Naive B cell (primary cell): Measurements from ENCODE around the gene CBFA2T2. TPM values are rescaled to one million over a fixed set of nuclear protein-coding genes. Genes with fewer than 3 reads are reported as not detected.
"Not testable (repeated sequence)": the region's sequence is repeated elsewhere in the genome, so short reads cannot be mapped to it uniquely, and the experiment has no call there.

Source experiments
- ATAC-seq, 2 donors: fragments of 150-1000 bp; cut with Tn5 transposase; 2 replicates each; pipeline ENCODE4 v1.10.0; 2021; ENCODE audit warnings: low read depth in 2 of 2, mild to moderate bottlenecking in 2 of 2, moderate library complexity in 2 of 2
- DNase-seq: peaks from one replicate; pipeline ENCODE4 v3.0.0; 2022
- H3K27ac Mint-ChIP-seq, 6 donors: one replicate each; pipeline ENCODE4 v1.8.0; 2020 to 2022; ENCODE audit warnings: mild to moderate bottlenecking in 6 of 6, mixed read lengths in 6 of 6, moderate library complexity in 5 of 6, inconsistent platforms in 2 of 6
- H3K27me3 Mint-ChIP-seq, 3 donors: one replicate each; pipeline ENCODE4 v1.8.0; 2021 to 2022; ENCODE audit warnings: mixed read lengths in 3 of 3, mild to moderate bottlenecking in 1 of 3
- H3K36me3 Mint-ChIP-seq, 2 donors: one replicate each; pipeline ENCODE4 v1.8.0; 2020 to 2022; ENCODE audit warnings: mixed read lengths in 2 of 2, inconsistent platforms in 1 of 2, mild to moderate bottlenecking in 1 of 2
- H3K4me1 Mint-ChIP-seq, 3 donors: one replicate each; pipeline ENCODE4 v1.8.0; 2020 to 2022; ENCODE audit warnings: mixed read lengths in 3 of 3, inconsistent platforms in 1 of 3, mild to moderate bottlenecking in 1 of 3, moderate library complexity in 1 of 3
- H3K4me3 Mint-ChIP-seq, 8 donors: one replicate each; pipeline ENCODE4 v1.8.0; 2020 to 2022; ENCODE audit warnings: mild to moderate bottlenecking in 8 of 8, mixed read lengths in 8 of 8, moderate library complexity in 8 of 8, inconsistent platforms in 2 of 8
- H3K9me3 Mint-ChIP-seq, 7 donors: one replicate each; pipeline ENCODE4 v1.8.0; 2020 to 2022; ENCODE audit warnings: mixed read lengths in 7 of 7, mild to moderate bottlenecking in 5 of 7, inconsistent platforms in 2 of 7, moderate library complexity in 1 of 7
- polyA plus RNA-seq, 6 donors: library from polyadenylated mRNA; unstranded; fragments of 300-500 nt; fragmentation: Illumina TruSeq; gene quantifications; one replicate each; pipeline ENCODE4 v1.2.3, GENCODE V29; 2021; ENCODE audit warnings: low read depth in 6 of 6

The CBFA2T2 gene
- polyA plus RNA-seq, 6 donors from 2014 or later = 6.1 to 25.9 (median 15.4) TPM

DNA sequence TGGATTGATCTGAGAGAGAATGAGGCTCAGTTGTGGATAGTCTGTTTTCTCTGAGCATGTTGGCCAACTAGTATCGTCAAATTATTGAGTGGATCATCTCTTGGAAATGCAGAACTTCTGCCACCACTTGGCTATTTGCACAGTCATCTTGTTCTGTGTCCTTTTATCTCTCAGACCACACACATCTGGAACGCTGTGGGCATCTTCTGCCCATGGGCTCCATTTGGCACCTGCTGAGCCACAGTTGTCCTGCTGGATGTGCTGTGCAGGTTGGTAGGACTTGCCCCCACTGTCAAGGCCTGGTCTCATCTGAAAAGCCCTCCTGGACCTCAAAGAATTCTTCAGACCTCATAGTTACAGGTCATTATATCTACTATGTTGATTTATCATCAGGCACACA lies 155.5 kb downstream of the CBFA2T2 start:
- Mint-ChIP-seq H3K27me3 (no peaks in the 10 kb centered on the region), H3K4me1 (no peaks in the 10 kb centered on the region), H3K4me3 (no peak overlapping the region), H3K9me3 (no peaks in the 10 kb centered on the region), H3K36me3 (peaks cover 4 to 23% of the 10 kb centered on the region in 2 donors), H3K27ac (peak overlapping the region in 1 of 6 donors; percentile 84)
- ATAC-seq (no peak), DNase-seq (no peak)

DNA sequence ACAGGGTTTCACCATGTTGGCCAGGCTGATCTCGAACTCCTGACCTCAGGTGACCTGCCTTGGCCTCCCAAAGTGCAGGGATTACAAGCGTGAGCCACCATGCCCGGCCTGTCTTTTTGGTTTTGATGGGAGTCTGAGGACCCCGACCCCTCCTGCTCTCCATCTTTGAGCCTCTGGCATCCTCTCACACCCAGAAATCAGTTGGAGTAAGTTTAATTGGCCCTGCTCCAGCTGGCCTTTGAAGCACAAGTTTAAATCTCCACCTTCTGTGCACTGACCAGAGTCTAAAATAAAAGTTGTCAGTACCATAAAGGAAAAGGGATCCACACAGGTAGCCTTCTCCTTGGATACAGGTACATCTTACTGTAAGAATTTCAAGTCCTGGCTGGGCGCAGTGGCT lies 156.3 kb downstream of the CBFA2T2 start:
- ATAC-seq (no peak), DNase-seq (no peak)
- peak overlapping the region in 1 of 6 donors; percentile 65 for H3K27ac Mint-ChIP-seq
- no peak overlapping the region for H3K4me3 Mint-ChIP-seq
- H3K4me1 Mint-ChIP-seq = no peaks in the 10 kb centered on the region
- H3K9me3 Mint-ChIP-seq = no peaks in the 10 kb centered on the region
- H3K27me3 Mint-ChIP-seq = no peaks in the 10 kb centered on the region
- peaks cover 0 to 20% of the 10 kb centered on the region in 2 donors for H3K36me3 Mint-ChIP-seq

DNA sequence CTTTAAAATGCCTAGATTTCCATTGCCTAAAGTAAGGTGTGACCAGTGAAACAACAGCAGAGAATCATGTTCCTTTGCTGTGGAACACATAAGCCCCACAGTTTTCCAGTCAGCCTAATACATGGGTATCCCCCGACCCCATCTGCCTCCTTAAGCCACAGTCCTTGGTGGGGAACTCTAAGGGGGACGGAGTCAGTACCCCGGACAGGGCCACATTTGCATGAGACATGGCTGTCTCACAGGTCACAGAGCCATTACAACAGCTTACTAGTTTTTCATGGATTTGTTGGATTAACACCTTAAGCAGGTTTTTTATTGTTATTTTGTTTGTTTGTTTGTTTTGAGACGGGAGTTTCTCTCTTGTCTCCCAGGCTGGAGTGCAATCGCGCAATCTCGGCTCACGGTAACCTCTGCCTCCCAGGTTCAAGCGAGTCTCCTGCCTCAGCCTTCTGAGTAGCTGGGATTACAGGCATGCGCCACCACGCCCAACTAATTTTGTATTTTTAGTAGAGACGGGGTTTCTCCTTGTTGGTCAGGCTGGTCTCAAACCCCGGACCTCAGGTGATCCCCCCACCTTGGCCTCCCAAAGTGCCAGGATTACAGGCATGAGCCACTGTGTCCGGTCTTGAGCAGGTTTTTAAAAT lies 157.2 kb downstream of the CBFA2T2 start:
- not testable (repeated sequence) for DNase-seq, H3K27ac Mint-ChIP-seq, H3K4me3 Mint-ChIP-seq, H3K4me1 Mint-ChIP-seq, ATAC-seq, H3K9me3 Mint-ChIP-seq, H3K27me3 Mint-ChIP-seq
- peaks cover 0 to 20% of the 10 kb centered on the region in 2 donors for H3K36me3 Mint-ChIP-seq

DNA sequence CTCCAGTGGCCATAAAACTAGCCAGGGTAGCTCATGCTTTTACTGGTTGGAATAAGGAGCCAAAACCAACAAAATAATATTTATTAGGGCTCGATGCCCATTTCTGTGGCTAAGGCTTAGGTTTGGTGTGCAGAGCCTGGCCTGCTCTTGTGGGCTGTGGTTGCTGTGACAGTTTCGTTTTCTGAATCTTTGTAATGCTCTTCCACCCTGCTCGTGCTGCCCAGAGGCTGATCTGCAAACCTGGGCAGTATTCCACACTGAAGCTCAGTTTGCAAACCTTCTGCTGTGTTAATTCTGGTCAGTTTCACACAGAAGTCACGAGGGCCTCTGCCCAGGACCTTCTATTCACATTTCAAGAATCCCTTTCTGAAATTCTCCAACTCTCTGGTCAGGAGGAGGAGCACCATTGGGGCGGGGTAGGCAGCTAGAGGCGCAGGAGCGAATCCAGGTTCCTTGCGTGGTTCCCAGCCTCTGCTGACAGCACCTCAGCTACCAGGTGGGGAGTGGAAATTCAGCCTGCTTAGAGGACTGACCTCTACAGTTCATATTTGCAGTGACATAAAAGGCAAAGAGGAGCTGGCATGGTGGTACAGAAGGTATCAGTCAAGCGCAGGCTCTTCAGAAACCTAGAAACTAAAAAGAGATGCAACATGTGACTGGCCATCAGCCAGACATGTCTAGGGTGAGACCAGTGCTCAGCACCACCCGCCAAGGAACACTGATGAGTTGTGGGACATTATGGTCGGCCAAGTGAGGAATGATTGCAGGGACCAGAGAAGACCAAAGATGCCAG lies 157.9 kb downstream of the CBFA2T2 start:
- Mint-ChIP-seq H3K9me3 (no peaks in the 10 kb centered on the region), H3K4me3 (no peak overlapping the region), H3K36me3 (peaks cover 0 to 20% of the 10 kb centered on the region in 2 donors), H3K27ac (peak overlapping the region in 3 of 6 donors; percentile 34 to 73 (median 51)), H3K27me3 (no peaks in the 10 kb centered on the region), H3K4me1 (no peaks in the 10 kb centered on the region)
- ATAC-seq (no peak), DNase-seq (no peak)

DNA sequence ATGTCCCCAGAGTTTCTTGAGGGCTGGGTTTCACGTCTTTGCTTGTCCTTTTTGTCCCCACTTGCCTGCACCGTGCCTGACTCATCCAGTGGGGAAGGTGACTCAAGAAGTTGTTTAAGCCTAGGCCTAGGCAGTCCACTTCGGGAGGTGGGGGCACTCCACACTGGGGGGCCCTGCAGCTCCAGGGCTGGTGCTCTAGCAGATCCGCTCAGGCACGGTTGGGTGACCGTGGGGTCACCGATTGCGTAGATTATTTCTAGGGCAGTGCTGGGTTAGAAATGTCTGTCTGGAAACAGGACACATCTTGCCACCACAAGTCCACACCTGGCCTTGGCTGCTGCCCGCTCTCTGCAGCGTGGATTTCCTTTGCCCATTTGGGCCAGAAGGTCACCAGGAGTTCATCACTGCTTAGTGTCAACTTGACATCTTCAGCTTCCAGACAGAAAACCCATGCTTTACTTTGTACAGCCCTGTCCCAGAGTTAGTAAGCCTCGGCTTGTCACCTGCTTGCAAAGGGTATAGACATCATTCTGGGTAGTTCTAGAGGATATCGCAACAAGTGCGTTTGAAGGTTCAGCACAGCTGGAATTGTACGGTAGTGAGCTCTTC lies 158.6 kb downstream of the CBFA2T2 start:
- H3K4me1 Mint-ChIP-seq = peaks cover 0 to 7% (median 6%) of the 10 kb centered on the region in 3 donors
- H3K4me3 Mint-ChIP-seq = no peak overlapping the region
- ATAC-seq = no peak
- H3K36me3 Mint-ChIP-seq = peaks cover 0 to 20% of the 10 kb centered on the region in 2 donors
- peak overlapping the region in 1 of 6 donors; percentile 34 for H3K27ac Mint-ChIP-seq
- DNase-seq = no peak
- no peaks in the 10 kb centered on the region for H3K9me3 Mint-ChIP-seq
- H3K27me3 Mint-ChIP-seq = no peaks in the 10 kb centered on the region

DNA sequence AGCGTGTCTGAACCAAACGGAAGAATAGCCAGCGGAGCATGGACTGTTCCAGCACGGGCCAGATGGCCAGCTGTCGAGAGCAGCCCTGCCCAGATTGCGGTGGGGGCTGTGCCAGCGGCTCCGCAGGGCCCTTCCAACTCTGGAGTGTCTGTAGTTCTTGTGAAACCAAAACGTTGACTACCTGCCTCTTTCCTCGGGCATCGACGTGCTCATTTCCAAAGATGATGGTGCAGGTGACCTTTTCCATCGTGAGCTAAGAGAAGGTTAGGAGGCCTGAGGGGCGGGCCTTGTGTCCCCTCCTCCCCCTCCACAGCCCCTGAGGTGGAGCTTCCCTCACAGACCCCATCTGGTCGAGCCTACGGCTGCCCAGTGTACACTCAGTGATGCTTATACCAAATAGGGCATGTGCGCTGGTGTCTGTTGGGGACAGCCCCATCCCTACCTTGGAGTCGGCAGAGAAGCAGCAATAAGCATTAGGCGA lies 159.3 kb downstream of the CBFA2T2 start:
- Mint-ChIP-seq H3K27me3 (no peaks in the 10 kb centered on the region), H3K4me1 (peaks cover 0 to 8% (median 6%) of the 10 kb centered on the region in 3 donors), H3K4me3 (no peak overlapping the region), H3K36me3 (peaks cover 0 to 20% of the 10 kb centered on the region in 2 donors), H3K27ac (peak overlapping the region in 2 of 6 donors; percentile 53 to 69), H3K9me3 (no peaks in the 10 kb centered on the region)
- DNase-seq = no peak
- ATAC-seq = no peak

DNA sequence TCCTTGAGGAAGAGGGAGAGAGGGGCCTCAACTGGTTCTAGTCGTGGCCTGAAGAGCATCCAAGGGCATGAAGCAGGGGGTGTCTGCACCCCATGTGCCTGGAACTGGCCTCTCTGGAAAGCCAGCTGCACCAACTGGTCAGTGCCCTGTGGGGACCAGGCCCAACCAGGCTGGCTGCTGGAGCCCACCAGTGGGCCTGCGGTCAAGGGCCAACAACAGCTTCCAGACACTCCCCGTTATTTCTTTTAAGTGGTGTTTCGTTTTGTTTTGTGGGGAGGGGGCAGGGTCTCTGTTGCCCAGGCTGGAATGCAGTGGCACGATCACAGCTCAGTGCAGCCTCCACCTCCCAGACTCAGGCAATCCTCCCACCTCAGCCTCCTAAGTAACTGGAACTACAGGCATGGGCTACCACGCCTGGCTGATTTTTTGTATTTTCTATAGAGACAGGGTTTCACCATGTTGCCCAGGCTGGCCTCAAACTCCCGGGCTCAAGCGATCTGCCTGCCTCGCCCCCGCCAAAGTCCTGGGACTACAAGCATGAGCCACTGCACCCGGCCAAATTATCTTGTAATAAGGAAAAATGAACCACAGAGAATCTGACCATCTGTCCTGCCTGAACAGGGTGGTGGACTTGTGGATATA lies 160.3 kb downstream of the CBFA2T2 start:
- H3K36me3 Mint-ChIP-seq = peaks cover 0 to 13% of the 10 kb centered on the region in 2 donors
- H3K4me1 Mint-ChIP-seq = peaks cover 0 to 8% (median 6%) of the 10 kb centered on the region in 3 donors
- H3K9me3 Mint-ChIP-seq = no peaks in the 10 kb centered on the region
- no peak overlapping the region for H3K27ac Mint-ChIP-seq
- DNase-seq (no peak), ATAC-seq (no peak)
- H3K4me3 Mint-ChIP-seq = no peak overlapping the region
- no peaks in the 10 kb centered on the region for H3K27me3 Mint-ChIP-seq

DNA sequence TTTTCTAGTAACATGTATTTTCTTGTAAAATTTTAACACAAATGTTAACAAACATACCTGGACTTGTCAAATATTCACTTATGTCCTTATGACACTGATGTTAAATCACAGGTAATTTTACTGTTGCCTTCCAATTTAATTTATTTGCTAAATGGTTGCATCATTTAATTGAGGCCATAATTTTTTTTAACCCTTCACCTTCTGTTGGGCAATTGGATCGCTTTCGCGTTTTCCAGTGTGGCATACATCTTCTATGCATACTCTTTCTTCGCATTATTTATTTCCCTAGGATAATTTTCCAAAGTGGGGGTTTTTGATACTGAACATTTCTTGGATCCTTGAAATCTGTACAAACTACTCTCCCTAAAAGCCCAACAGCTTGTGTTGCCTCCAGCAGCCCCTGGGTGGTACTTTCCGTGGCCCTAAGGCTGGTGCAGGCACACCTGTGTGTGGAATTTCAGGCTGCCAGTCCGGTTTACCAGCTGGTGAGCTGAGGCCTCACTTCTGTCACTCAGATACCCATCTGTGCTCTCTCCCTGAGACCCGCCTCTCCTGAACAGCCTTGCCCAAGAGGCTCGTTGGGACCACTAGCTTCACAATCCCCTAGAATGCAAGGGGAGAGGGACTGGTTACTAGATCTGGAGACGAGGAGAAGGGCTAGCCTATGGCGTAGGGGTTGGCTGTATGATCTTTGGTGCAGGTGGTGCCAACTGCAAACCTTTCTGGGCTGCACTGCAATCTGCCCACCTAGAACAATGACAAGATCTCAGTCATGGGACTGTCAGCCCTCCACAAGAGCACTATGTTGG lies 161.1 kb downstream of the CBFA2T2 start:
- Mint-ChIP-seq H3K27me3 (no peaks in the 10 kb centered on the region), H3K27ac (peak overlapping the region in 1 of 6 donors; percentile 7), H3K4me3 (no peak overlapping the region), H3K36me3 (peaks cover 0 to 6% of the 10 kb centered on the region in 2 donors), H3K9me3 (no peaks in the 10 kb centered on the region), H3K4me1 (peaks cover 0 to 8% (median 6%) of the 10 kb centered on the region in 3 donors)
- DNase-seq (no peak), ATAC-seq (no peak)

DNA sequence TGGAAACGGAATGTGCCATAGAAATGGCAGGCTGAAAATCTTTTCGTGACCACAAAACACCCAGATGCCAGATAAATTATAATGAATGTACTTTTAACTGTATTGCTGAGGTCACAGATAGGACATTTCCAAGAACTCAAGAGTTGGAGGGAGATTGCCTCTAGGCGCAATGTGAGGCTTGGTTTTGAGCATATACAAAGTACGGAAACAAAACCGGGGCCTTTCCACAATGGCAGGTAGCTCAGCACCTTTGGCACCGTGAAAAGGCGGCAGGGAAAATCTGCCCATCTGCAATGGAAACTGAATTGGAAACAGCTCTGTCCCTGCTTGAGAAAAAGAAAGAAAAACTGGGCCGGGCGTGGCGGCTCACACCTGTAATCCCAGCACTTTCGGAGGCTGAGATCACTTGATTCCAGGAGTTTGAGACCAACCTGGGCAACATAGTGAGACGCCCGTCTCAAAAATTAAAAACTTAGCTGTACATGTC lies 161.7 kb downstream of the CBFA2T2 start:
- H3K27me3 Mint-ChIP-seq = no peaks in the 10 kb centered on the region
- ATAC-seq = no peak
- H3K4me1 Mint-ChIP-seq = peaks cover 0 to 8% (median 6%) of the 10 kb centered on the region in 3 donors
- DNase-seq = no peak
- H3K4me3 Mint-ChIP-seq = no peak overlapping the region
- H3K36me3 Mint-ChIP-seq = no peaks in the 10 kb centered on the region
- H3K27ac Mint-ChIP-seq = peak overlapping the region in 2 of 6 donors; percentile 7 to 14
- H3K9me3 Mint-ChIP-seq = no peaks in the 10 kb centered on the region

DNA sequence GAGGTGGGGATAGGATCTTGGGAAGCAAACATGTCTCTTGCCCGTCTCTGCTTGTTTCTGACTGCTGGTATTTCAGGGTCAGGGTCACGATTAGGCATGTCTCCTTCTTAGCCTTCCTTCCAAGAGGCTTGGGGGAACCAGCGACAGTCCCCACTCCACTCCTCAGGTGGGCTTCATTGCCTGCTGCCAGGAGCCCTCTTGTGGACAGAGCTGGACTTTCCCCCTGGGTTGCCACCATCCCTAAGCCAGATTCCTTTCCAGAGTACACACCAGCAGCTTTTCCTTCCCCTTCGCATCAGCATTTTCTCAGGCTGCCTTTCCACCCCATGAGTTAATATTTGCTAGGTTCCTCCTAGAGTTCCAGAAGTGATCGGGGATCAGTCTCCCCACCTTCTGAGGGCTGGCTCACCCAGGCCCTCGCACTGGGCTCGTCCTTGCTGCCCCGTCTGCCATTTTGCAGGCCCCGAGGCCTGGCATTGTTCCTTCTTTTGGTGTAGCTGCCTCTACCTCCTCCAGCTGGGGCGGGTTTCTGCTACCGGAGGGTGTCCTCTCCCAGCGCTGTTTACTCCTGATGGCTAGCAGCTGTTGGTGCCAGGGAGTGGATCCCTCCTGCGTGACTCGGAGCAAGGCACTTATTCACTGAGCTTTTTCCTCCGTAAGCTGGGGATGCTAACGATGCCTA lies 163.5 kb downstream of the CBFA2T2 start:
- Mint-ChIP-seq H3K27ac (peak overlapping the region in 3 of 6 donors; percentile 19 to 83 (median 47)), H3K9me3 (no peaks in the 10 kb centered on the region), H3K4me3 (no peak overlapping the region), H3K36me3 (no peaks in the 10 kb centered on the region), H3K27me3 (no peaks in the 10 kb centered on the region), H3K4me1 (peaks cover 0 to 8% (median 6%) of the 10 kb centered on the region in 3 donors)
- ATAC-seq (peak; percentile 71 to 82), DNase-seq (peak; percentile 45)

DNA sequence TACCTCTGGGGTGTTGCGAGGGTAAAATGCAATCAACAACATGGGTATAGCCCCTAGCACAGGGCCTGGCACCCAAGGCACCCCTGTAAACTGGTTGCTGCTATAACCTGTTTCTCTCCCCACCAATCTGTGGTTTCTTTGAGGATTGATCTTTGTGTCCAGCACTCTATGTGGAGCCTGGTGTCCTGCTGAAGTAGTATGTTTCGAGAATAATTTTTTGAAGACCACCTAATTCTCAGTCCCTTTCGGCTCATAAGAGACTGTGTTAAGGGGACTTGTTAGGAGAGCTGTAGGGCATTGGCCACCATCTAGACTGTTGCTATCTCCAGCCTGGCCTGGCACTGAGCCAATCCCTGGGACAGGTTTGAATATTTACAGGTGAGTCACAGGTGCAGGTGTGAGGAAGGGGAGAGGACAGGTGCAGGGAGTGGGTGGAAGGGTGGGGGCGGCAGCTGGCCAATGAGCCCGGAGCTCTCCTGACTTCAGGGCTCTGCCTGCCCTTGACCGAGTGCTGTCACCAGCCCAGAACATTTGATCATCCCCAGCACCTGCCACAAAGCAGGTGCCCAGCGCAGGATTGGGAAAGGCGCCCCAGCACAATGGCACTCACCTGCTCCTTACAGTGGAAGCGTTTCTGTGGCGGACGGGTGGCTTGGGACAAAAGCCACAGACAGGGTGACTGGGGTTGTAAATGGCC lies 164.2 kb downstream of the CBFA2T2 start:
- no peak for ATAC-seq
- Mint-ChIP-seq H3K36me3 (no peaks in the 10 kb centered on the region), H3K4me1 (peaks cover 0 to 8% (median 6%) of the 10 kb centered on the region in 3 donors), H3K9me3 (no peaks in the 10 kb centered on the region), H3K27ac (peak overlapping the region in 2 of 6 donors; percentile 47 to 56), H3K4me3 (peak overlapping the region in 1 of 8 donors; percentile 63), H3K27me3 (no peaks in the 10 kb centered on the region)
- no peak for DNase-seq
